Measurements from ENCODE around the gene TNNT3. TPM values are rescaled to one million over a fixed set of nuclear protein-coding genes. Genes with fewer than 3 reads are reported as not detected.
A peak's percentile ranks its signal among the peaks of the same experiment; 100 is the strongest.

The TNNT3 gene
- total RNA-seq, 1 experiment from 2014 or later, result not detected

- H2BK120ac ChIP-seq (ENCODE audit: low read depth, low read length, poor library complexity, severe bottlenecking), result no peak overlapping the region
- H3K14ac ChIP-seq (ENCODE audit: insufficient read depth, low read length), result peak overlapping the region; percentile 32; the same call in 1 of the 2 replicates
- H4K91ac ChIP-seq (ENCODE audit: insufficient read length, low read depth, low read length), result no peak overlapping the region
- no peaks in the 10 kb centered on the region for H3K36me3 Mint-ChIP-seq (ENCODE audit: insufficient read depth in 1 of 3, low read depth in 3 of 3)
- no peaks in the 10 kb centered on the region for H3K79me1 ChIP-seq (ENCODE audit: insufficient read depth, low read depth, low read length, poor library complexity, severe bottlenecking)
- H3K79me2 ChIP-seq (ENCODE audit: insufficient read depth, low read length), result no peaks in the 10 kb centered on the region
- H3K27ac ChIP-seq (ENCODE audit: insufficient read length, low read depth, low read length), result no peak overlapping the region
- H3K9me3 ChIP-seq (ENCODE audit: control insufficient read depth, low read depth, low read length), result no peaks in the 10 kb centered on the region
- no peaks in the 10 kb centered on the region for H3K9me3 Mint-ChIP-seq
- no peak overlapping the region for H2BK12ac ChIP-seq (ENCODE audit: insufficient read length, low read depth, low read length)
- no peak overlapping the region for H2AFZ ChIP-seq (ENCODE audit: low read length)
- no peak overlapping the region for H2BK5ac ChIP-seq (ENCODE audit: insufficient read length, low read length)
- no peak overlapping the region for H3K9ac ChIP-seq (ENCODE audit: extremely low read depth, insufficient read length, low read length)
- H3T11ph ChIP-seq (ENCODE audit: low read length), result no peak overlapping the region
- no peak overlapping the region for H3K23ac ChIP-seq (ENCODE audit: insufficient read length, low read depth, low read length)
- H3K27me3 Mint-ChIP-seq (ENCODE audit: low read depth), result peaks cover 19% of the 10 kb centered on the region
- H2BK20ac ChIP-seq (ENCODE audit: low read depth, low read length, poor library complexity, severe bottlenecking), result no peak overlapping the region
- H3K4ac ChIP-seq (ENCODE audit: low read depth, low read length), result no peak overlapping the region; the same call in 1 of the 2 replicates
- H2BK15ac ChIP-seq (ENCODE audit: low read depth, low read length), result no peak overlapping the region; the same call in 1 of the 2 replicates
- H3K4me1 ChIP-seq (ENCODE audit: insufficient read depth, low read length), result no peaks in the 10 kb centered on the region
- no CpG with 5 or more reads among the region's 28 CpGs for WGBS (ENCODE audit: extremely low coverage, insufficient read length, low lambda C conversion rate)
- H3K27ac Mint-ChIP-seq, result no peak overlapping the region
- H3K18ac ChIP-seq (ENCODE audit: insufficient read length, low read depth, low read length), result no peak overlapping the region
- DNase-seq, result no peak
- no peak overlapping the region for H2AK5ac ChIP-seq (ENCODE audit: insufficient read length, low read length)
- H3K56ac ChIP-seq (ENCODE audit: insufficient read length, low read depth, low read length), result no peak overlapping the region
- no peak for TF ChIP-seq CTCF (conservative IDR thresholded peaks at IDR 0.05)
- H3K23me2 ChIP-seq (ENCODE audit: insufficient read length, low read depth, low read length, poor library complexity, severe bottlenecking), result peaks cover 3% of the 10 kb centered on the region
- no peaks in the 10 kb centered on the region for H4K20me1 ChIP-seq (ENCODE audit: control insufficient read depth, insufficient read depth, insufficient read length)
- no peak overlapping the region for H4K8ac ChIP-seq (replicated peaks; ENCODE audit: insufficient read length, low read depth, low read length)
- H3K4me2 ChIP-seq (ENCODE audit: insufficient read depth, insufficient read length, low read length), result no peak overlapping the region
- H3K4me3 Mint-ChIP-seq, result no peak overlapping the region
- H3K27me3 ChIP-seq (ENCODE audit: insufficient read depth, low read length), result no peaks in the 10 kb centered on the region
- peaks cover 3 to 8% of the 10 kb centered on the region in 2 experiments; a peak in 2 of 4 replicates for H3K4me1 Mint-ChIP-seq
- no peak overlapping the region for H4K5ac ChIP-seq (ENCODE audit: insufficient read length, low read depth, low read length)
These were observed 7.7 kb downstream of the TNNT3 start for GRCh38 chr11:1927026-1927847.
